A673 (cell line): Measurements from ENCODE around the gene IQGAP2.

Experiments used
- EZH2 ChIP-seq: fragments of 200-600 bp; sonication (generic); IDR thresholded peaks from 2 replicates; pipeline ENCODE4 v1.6.1; 2017; ENCODE audit warnings: borderline replicate concordance, low read depth, mild to moderate bottlenecking, mixed read lengths, antibody characterized with exemption, low read length; ENCODE audit not compliant: poor library complexity, severe bottlenecking
- TF ChIP-seq, protein P1 (sequence below): fragments of 300-800, 200-600 bp; sonication (generic); conservative IDR thresholded peaks from 2 replicates; pipeline ENCODE4 v1.5.1; 2017; ENCODE audit warnings: low read depth, mild to moderate bottlenecking, antibody characterized with exemption, low read length, moderate library complexity, mixed read lengths

DNA sequence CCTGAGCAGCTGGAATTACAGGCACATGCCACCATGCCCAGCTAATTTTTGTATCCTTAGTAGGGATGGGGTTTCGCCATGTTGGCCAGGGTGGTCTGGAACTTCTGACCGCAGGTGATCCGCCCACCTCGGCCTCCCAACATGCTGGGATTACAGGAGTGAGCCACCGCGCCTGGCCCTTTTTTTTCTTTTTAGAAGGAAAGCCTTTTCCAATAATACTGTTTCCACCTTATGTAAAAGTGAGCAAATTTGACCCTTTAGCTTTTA, 289.1 kb downstream of the IQGAP2 start:
- no peak for TF ChIP-seq EZH2
- TF ChIP-seq, protein P1, sequence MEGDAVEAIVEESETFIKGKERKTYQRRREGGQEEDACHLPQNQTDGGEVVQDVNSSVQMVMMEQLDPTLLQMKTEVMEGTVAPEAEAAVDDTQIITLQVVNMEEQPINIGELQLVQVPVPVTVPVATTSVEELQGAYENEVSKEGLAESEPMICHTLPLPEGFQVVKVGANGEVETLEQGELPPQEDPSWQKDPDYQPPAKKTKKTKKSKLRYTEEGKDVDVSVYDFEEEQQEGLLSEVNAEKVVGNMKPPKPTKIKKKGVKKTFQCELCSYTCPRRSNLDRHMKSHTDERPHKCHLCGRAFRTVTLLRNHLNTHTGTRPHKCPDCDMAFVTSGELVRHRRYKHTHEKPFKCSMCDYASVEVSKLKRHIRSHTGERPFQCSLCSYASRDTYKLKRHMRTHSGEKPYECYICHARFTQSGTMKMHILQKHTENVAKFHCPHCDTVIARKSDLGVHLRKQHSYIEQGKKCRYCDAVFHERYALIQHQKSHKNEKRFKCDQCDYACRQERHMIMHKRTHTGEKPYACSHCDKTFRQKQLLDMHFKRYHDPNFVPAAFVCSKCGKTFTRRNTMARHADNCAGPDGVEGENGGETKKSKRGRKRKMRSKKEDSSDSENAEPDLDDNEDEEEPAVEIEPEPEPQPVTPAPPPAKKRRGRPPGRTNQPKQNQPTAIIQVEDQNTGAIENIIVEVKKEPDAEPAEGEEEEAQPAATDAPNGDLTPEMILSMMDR = no peak
